Ascending aorta (tissue), 2 donors: ENCODE results near the gene SYNJ2. TPM values are rescaled to one million over a fixed set of nuclear protein-coding genes. Genes with fewer than 3 reads are reported as not detected.

Source experiments
- DNase-seq, 2 donors: peaks; one replicate each; pipeline ENCODE4 v3.0.0-alpha.2; 2019; ENCODE audit warnings: low spot score in 2 of 2
- H3K27ac ChIP-seq, 2 donors: fragments of 200-600 bp; sonication (generic); one replicate each; pipeline ENCODE4 v1.5.1; 2016 to 2017; ENCODE audit warnings: mild to moderate bottlenecking in 1 of 2
- H3K27me3 ChIP-seq: fragments of 200-600 bp; sonication (generic); one replicate; pipeline ENCODE4 v1.5.1; 2017
- H3K36me3 ChIP-seq, 2 donors: fragments of 200-600 bp; sonication (generic); one replicate each; pipeline ENCODE4 v1.5.1; 2016
- H3K4me1 ChIP-seq, 2 donors: fragments of 200-600 bp; sonication (generic); one replicate each; pipeline ENCODE4 v1.5.1; 2016 to 2017; ENCODE audit warnings: mild to moderate bottlenecking in 1 of 2
- H3K4me3 ChIP-seq, 2 donors: fragments of 200-600 bp; sonication (generic); one replicate each; pipeline ENCODE4 v1.5.1; 2016 to 2017; ENCODE audit warnings: mild to moderate bottlenecking in 1 of 2
- H3K9me3 ChIP-seq, 2 donors: fragments of 200-600 bp; sonication (generic); one replicate each; pipeline ENCODE4 v1.5.1; 2016
- CTCF ChIP-seq, 3 experiments: fragments of 200-600 bp in 2 of 3; fragments of 450-650 bp in 1 of 3; sonication (generic) in 2 of 3; IDR thresholded peaks; one replicate each; pipeline ENCODE4 v1.5.1; 2016 to 2019; ENCODE audit warnings: antibody characterized with exemption in 3 of 3, mild to moderate bottlenecking in 1 of 3, moderate library complexity in 1 of 3
- intact Hi-C: fragments of 100-400 bp; cut with DNase I; formaldehyde crosslinking; loops from one replicate; pipeline ENCODE4 v1.15.1; 2023
- total RNA-seq: library from RNA; depleted of rRNA; stranded (reverse); fragments of >200 nt; gene quantifications from one replicate; pipeline ENCODE4 v1.1.0, GENCODE V29; 2016

The SYNJ2 gene
- total RNA-seq, 1 donor from 2014 or later: 3.0 TPM

- Histone ChIP-seq H3K9me3 (no peaks in the 10 kb centered on the region), H3K4me3 (no peak overlapping the region), H3K27me3 (no peaks in the 10 kb centered on the region), H3K36me3 (peaks cover 10 to 12% of the 10 kb centered on the region in 2 donors), H3K4me1 (no peaks in the 10 kb centered on the region), H3K27ac (no peak overlapping the region)
- intact Hi-C loops: no loop called here
- no peak for TF ChIP-seq CTCF (IDR thresholded peaks at IDR 0.05)
- DNase-seq: no peak
These were observed 123.0 kb downstream of the SYNJ2 start for GRCh38 chr6:158104696-158105095.

GRCh38 chr6:158109748-158110147, 128.1 kb downstream of the SYNJ2 start:
- H3K36me3 ChIP-seq: peaks cover 33 to 53% of the 10 kb centered on the region in 2 donors
- no peak for TF ChIP-seq CTCF (IDR thresholded peaks at IDR 0.05)
- no peaks in the 10 kb centered on the region for H3K4me1 ChIP-seq

GRCh38 chr6:158110986-158111385, 129.3 kb downstream of the SYNJ2 start:
- peaks cover 43 to 66% of the 10 kb centered on the region in 2 donors for H3K36me3 ChIP-seq
- H3K27ac ChIP-seq: no peak overlapping the region
- H3K9me3 ChIP-seq: no peaks in the 10 kb centered on the region
- TF ChIP-seq CTCF (IDR thresholded peaks at IDR 0.05): no peak
- no peaks in the 10 kb centered on the region for H3K4me1 ChIP-seq
- no peak overlapping the region for H3K4me3 ChIP-seq
- H3K27me3 ChIP-seq: no peaks in the 10 kb centered on the region
- intact Hi-C loops: no loop called here
- DNase-seq: no peak

More at GRCh38 chr6:158109748-158110147, 128.1 kb downstream of the SYNJ2 start:
- intact Hi-C loops: no loop called here
- H3K9me3 ChIP-seq: no peaks in the 10 kb centered on the region
- H3K27ac ChIP-seq: no peak overlapping the region
- DNase-seq: no peak
- H3K4me3 ChIP-seq: no peak overlapping the region
- H3K27me3 ChIP-seq: no peaks in the 10 kb centered on the region

- Histone ChIP-seq H3K9me3 (no peaks in the 10 kb centered on the region), H3K4me1 (no peaks in the 10 kb centered on the region), H3K36me3 (peaks cover 50 to 75% of the 10 kb centered on the region in 2 donors), H3K4me3 (no peak overlapping the region), H3K27me3 (no peaks in the 10 kb centered on the region), H3K27ac (no peak overlapping the region)
- no peak for DNase-seq
- intact Hi-C loops: no loop called here
- TF ChIP-seq CTCF (IDR thresholded peaks at IDR 0.05): no peak
These were observed 130.3 kb downstream of the SYNJ2 start for GRCh38 chr6:158111987-158112386.

GRCh38 chr6:158113802-158114201, 132.1 kb downstream of the SYNJ2 start:
- no peak for DNase-seq
- peaks cover 54 to 81% of the 10 kb centered on the region in 2 donors for H3K36me3 ChIP-seq
- H3K4me1 ChIP-seq: no peaks in the 10 kb centered on the region
- H3K27ac ChIP-seq: no peak overlapping the region
- no peak overlapping the region for H3K4me3 ChIP-seq
- TF ChIP-seq CTCF (IDR thresholded peaks at IDR 0.05): no peak
- intact Hi-C loops: no loop called here
- no peaks in the 10 kb centered on the region for H3K27me3 ChIP-seq
- H3K9me3 ChIP-seq: no peaks in the 10 kb centered on the region

GRCh38 chr6:158115102-158115501, 133.4 kb downstream of the SYNJ2 start:
- no peak overlapping the region for H3K4me3 ChIP-seq
- no peak overlapping the region for H3K27ac ChIP-seq
- no peaks in the 10 kb centered on the region for H3K27me3 ChIP-seq
- no peak for TF ChIP-seq CTCF (IDR thresholded peaks at IDR 0.05)
- no peaks in the 10 kb centered on the region for H3K9me3 ChIP-seq
- no peaks in the 10 kb centered on the region for H3K4me1 ChIP-seq
- H3K36me3 ChIP-seq: peaks cover 50 to 76% of the 10 kb centered on the region in 2 donors
- no peak for DNase-seq
- intact Hi-C loops: no loop called here
